CD4-positive, alpha-beta T cell treated with Interleukin-6 at 100 ng/mL for 8 hours (primary cell): ENCODE measurements around the gene GPR137.

Experiments
- DNase-seq: peaks from one replicate; pipeline ENCODE4 v3.0.0-alpha.2; 2020; ENCODE audit warnings: mixed read lengths, low spot score

The GPR137 gene

DNA sequence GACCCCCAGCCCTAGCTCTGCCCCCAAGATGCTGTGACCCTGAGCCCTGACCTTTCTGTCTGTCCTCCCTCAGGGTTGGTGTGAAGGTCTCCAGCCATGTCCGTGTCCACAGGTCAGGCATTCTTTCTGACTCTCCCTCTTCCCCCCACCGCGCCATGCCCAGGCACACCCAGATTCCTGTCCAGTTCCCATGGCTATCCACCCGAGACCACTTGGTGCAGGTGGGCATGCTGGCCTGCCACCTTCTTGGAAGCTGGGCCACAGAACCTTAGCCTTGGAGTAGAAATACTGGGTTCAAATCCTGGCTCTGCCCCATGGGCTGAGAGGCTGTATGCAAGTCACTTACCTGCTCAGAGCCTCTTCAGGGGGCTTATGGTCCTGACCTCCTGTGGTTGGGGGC, 36.6 kb upstream of the GPR137 start:
- DNase-seq = no peak

DNA sequence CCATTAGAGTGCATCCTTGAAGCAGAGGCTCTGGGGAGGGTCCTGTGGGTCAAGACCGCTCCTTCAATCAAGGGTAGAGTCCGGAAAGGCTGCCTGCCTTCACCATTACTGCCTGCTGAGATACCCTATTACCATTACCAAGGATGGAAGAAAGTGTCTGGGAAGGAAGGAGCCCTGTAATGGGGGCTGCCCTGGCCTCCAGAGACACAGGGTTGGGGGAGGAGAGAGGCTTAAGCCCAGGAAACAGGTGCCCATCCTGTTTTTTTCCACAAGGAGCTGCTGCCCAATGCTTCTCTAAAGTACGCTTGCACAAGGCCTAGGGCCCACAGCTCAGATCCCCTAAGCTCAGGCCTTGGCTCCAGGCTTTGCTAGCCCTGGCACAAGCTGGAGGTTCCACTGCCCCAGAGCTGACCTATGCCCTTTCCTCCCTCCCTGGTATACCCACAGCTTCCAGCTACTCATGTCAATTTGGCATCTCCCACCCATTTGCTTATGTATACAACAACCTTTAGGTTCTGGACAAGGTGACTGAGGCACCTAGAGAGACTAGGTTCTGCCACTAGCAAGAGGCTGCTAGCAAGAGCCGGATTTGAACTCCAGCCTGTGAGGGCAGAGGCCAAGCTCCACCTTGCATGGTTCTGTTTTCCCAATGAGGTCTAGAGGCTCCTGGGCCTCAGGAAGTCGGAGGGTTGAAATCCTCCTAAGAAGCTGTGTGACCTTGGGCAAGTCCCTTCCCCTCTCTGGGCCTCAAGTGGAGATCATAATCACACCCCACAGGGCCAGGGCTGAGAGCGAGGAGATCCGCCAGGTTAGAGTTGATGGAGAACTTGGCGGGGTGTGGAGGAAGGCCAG, 35.9 kb upstream of the GPR137 start:
- DNase-seq = no peak

DNA sequence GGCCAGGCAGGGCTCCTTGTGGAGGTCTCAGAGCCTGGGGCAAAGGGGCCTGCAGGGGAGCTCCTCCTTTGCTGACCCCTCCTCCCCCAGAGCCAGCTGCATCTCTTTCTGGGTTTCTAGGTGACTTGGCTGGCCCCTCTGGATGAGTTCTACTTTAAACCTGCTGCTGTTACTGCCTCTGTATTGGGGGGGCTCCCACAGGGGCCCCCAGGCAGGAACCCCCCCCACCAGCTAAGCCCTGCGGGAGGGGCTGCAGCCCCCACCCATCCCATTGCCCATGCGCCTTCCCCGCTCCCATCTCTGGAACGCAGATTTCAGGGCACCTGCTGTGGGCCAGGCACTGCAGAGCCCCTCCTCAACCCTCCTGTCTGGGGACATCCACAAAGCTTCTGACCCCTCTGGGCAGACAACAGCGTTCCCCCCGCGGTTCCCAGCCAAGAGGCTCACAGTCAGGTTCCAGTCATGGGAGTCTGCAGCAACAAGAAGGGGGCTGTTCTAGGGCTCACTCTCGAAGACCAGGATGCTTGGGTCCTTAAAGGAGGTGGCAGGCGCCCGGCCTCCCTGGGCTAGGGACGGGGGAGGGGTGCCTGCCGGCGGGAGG, 35.1 kb upstream of the GPR137 start:
- no peak for DNase-seq

DNA sequence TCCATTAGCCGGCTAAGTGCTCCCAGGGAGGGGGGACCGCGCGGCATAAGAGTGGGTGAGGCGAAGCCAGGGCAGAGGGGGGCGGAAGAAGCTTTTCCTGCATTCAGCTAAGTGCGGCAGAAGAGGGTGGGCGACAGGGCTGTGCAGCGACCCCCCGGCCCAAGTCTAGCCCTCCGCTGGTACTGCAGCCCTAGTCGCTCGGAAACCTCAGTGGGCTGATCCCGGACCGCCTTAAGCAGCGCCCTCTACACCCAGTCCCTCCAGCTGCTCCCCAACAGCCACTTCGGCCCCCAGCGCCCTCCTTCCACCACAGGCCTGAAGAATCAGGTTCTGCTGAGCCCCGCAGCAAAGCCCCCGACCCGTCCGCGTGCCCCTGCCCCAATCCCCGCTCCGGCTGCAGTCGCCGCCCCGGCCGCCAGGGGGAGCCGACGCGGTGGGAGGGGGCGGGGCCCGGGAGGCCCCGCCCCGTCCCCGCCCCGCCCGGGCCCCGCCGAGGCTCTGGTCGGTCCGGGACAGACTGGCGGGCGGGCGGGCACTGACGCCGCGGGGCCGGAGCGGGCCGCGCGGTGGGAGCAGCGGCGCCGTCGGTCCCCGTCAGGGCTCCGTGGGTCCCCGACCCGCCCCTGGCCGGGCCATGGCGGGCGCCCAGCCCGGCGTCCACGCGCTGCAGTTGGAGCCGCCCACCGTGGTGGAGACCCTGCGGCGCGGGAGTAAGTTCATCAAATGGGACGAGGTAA, 34.5 kb upstream of the GPR137 start, which contains the start of gene PLCB3:
Gene PLCB3, plus strand, starts transcription at position 515 of the 737 bp plus-strand sequence. Its CDS starts 120 bp downstream, at position 635.
- peak; percentile 48 for DNase-seq

DNA sequence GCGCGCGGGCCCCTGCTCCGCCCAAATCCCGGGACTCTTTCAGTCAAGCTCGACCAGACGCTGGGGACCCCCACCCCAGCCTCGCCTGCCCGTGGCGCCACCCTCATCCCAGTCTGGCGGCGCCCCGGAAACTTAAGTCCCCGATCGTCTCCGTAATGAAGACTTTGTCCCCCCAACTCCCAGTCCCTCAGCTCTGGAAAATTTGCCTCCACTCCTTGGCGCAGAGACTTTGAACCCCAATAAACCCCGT, 34.0 kb upstream of the GPR137 start:
- DNase-seq = no peak

DNA sequence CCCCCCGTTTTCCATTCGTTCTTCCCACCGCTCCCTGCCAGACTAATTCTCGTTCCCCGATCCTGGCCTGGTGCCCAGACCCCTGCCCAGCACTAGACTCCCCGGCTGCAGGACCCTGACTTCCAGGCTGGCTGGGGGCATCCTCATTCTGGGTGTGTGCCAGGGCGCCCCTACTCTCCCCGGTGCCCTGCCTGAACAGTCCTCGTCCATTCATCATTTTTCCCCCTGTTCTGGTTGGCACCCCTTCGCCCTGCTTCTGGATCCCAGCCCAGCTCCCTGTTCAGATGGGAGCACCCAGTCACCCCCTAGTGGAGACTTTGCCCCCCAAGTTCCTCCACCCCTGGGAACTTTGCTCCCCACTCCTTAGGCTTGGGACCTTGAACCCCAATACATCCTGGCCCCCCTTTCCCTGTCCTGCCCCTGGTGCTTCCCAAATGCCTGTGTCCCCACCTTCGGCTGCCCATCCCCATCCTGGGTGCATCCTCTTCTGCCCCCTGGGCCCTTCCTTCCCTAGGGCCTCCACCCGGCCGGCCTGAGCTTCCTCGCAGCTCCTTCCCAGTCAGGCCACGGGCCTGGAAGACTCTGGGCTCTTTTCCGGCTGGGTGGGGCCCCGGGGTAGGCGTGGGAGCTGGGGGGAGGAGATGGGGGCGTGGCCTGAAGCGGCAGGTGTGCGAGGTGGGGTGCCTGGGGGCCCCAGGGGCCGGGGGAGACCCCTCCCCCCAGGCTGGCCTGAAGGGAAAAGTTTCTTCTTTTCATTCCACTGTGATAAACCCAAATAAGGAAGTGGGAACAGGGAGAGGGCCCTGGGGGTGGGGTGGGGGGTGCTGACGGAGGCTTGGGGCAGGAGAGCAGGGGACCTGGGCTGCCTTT, 33.4 kb upstream of the GPR137 start:
- no peak for DNase-seq

DNA sequence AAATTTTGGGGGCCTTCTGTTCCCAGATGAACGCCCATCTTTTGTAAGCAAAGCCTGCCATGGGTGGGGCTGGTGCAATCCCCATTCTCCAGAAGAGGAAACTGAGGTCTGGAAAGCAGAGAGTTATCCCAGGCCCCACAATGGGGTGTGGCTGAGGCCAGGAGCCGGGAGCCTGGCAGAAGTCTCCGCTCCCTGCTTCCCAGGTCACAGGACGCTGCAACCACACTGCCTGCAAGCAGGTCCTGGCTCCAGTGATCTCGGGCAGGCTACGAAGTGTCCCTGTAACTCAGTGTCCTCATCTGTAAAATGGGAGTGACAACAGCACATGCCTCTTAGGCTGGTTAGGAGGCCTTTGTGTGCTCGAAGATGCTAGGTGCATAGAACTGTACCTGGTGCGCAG, 32.6 kb upstream of the GPR137 start:
- DNase-seq = no peak

DNA sequence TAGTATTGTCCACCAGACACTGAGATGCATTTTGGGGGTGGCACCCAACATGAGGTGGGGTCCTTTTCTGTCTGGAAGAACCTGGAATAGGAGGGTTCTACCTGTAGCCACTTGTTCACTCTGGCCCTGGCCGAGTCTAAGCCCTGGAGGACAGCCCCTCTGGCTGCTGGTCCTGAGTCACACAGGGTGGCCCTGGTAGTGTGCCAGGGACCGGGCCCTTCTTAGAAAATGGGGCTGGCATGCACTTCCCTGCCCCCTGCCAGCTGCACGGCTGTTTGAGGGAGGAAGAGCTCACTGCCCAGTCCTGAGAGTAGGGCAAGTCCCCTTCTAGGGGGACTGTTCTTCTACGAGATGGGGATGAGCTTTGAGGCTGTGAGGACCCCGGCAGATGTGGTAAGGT, 32.2 kb upstream of the GPR137 start:
- no peak for DNase-seq

DNA sequence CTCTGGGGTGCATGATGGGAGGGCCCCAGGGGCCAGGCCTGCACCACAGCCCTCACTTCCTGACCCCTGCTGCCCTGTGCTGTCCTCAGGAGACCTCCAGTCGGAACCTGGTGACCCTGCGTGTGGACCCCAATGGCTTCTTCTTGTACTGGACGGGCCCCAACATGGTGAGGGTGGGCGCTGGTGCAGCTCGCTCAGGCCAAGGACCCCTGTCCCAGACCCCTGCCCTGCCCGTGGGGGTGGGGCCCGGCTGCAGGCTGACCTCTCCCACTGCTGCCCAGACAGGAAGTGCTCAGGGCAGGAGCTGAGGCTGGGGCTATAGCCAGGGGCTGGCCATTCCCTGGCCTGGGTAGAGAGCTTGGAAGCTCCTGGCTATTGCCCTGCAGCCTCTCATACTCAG, 31.3 kb upstream of the GPR137 start:
- no peak for DNase-seq

DNA sequence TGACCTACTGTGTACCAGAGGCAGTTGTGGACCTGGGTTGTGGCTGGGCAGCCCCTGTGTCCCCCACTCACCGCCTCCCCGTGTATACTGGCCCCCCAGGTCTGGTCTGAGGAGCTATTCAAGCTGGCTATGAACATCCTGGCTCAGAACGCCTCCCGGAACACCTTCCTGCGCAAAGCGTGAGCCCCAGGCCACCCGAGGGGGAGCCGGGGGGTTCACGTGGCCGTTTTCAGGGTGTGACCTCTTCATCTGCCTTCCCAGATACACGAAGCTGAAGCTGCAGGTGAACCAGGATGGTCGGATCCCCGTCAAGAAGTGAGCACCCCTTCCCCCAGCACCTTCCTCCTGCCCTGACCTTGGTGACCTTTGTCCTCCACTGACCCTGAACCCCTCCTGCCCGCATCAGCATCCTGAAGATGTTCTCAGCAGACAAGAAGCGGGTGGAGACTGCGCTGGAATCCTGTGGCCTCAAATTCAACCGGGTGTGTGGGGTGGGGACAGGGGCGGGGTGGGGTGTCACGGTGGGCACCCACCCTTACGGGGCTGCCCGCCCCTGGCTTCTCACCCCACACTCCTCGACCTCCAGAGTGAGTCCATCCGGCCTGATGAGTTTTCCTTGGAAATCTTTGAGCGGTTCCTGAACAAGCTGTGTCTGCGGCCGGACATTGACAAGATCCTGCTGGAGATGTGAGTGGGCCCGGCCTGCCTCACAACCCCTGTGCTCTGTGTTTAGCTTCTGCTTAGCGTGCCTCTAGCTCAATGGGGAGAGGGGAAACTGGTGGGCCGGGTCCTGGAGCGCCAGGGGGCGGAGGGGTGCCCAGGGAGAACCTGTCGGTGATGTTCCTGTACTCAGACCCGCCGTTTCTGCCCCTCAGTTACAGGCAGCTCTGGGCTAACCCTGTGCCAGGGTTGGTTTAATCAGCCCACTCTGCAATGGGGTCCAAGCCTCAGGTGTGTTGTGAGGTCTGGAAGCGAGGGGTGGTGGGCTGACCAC, 30.2 kb upstream of the GPR137 start:
- no peak for DNase-seq

DNA sequence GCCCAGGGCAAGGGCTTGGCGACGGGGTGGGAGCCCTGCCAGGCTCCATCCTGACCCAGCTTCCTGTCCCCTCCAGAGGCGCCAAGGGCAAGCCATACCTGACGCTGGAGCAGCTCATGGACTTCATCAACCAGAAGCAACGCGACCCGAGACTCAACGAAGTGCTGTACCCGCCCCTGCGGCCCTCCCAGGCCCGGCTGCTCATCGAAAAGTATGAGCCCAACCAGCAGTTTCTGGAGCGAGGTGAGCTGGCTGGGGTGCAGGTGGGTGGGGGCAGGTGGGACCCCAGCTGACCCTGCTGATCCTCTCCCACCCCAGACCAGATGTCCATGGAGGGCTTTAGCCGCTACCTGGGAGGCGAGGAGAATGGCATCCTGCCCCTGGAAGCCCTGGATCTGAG, 29.3 kb upstream of the GPR137 start:
- no peak for DNase-seq

DNA sequence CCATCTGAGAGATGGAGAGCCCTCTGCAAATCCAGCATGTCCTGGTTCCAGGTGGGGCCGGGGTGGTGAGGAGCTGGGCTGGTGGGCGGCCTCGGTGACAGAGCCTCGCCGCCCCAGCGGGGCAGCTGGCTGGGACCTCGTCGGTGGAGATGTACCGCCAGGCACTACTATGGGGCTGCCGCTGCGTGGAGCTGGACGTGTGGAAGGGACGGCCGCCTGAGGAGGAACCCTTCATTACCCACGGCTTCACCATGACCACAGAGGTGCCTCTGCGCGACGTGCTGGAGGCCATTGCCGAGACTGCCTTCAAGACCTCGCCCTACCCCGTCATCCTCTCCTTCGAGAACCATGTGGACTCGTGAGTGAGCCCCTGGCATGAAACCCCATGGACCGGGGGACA, 27.3 kb upstream of the GPR137 start:
- no peak for DNase-seq

DNA sequence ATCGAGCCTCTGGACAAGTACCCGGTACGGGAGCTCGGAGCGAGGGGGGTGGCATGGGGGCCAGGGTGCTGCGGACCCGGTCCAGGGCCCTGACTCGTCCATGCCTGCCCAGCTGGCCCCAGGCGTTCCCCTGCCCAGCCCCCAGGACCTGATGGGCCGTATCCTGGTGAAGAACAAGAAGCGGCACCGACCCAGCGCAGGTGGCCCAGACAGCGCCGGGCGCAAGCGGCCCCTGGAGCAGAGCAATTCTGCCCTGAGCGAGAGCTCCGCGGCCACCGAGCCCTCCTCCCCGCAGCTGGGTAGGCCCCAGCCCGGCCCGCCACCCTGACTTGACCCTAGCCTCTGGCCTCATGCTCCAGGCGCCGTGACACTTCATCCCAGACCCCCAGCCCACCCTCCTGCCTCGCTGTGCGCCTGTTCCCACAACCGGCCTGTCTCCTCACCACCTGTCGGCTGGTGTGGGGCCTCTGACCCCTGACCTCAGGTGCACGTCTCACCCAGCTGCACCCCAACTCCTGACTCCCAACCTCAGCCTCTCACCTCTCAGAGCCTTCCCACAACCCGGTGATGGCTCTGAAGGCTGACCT, 26.6 kb upstream of the GPR137 start:
- no peak for DNase-seq

DNA sequence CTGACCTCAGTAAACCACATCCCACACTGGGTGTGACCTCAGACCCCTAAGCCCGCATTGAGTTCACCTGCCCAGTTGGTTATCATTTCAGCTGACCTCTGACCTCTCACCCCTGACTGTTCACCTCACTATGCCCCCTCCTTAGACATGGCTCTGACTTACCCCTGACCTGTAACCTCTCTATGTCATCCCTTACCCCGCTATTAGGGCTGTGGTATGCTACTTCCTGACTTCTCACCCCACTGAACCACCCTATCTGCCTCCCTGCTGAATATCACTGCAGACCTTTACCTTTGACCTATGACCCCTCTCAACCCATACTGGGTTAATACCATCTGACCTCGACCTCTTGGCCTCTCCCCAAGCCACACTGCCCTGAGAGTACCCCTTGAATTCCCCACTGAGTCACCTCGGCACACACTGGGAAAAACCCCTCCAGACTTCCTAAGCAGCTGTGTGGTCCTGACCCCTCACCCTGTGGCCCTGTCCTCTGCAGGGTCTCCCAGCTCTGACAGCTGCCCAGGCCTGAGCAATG, 26.0 kb upstream of the GPR137 start:
- DNase-seq = no peak

DNA sequence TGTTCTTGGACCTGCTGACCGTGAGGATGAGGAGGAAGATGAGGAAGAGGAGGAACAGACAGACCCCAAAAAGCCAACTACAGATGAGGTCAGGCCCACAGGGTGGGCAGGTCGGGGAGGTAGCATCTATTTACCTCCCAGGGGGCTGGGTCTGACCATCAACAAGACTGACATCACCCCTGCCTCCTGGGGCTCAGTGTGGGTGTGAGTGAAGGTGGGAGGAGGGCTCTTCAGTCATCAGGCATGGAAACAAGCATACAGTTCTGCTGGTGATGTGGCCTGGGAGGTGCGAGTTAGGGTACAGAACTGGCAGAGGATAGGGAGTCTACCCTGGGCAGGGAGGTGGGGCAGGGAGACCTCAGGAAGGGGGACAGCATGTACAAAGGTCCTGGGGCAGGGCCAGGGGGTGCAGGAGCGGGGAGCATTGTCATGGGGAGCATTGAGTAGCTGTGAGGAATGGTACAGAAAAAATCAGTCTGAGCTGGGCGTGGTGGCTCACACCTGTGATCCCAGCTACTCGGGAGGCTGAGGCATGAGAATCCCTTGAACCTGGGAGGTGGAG, 25.4 kb upstream of the GPR137 start:
- no peak for DNase-seq

DNA sequence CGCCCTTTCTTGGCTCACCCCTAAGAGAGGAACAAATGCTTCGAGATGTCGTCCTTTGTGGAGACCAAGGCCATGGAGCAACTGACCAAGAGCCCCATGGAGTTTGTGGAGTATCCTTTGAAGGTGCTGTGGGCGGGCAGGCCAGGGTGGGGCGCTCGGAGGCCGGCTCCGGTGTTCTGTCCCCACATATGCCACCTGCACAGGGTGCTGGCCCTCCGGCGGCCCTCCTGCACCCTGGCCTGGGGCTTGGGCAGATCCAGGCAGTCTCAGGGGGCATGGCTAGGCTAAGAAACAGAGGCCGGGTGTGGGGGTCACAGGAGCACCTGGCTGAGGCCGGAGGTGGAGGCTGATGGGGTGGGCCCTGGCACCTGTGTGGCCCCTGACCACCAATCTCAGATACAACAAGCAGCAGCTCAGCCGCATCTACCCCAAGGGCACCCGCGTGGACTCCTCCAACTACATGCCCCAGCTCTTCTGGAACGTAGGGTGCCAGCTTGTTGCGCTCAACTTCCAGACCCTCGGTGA, 24.0 kb upstream of the GPR137 start:
- no peak for DNase-seq

DNA sequence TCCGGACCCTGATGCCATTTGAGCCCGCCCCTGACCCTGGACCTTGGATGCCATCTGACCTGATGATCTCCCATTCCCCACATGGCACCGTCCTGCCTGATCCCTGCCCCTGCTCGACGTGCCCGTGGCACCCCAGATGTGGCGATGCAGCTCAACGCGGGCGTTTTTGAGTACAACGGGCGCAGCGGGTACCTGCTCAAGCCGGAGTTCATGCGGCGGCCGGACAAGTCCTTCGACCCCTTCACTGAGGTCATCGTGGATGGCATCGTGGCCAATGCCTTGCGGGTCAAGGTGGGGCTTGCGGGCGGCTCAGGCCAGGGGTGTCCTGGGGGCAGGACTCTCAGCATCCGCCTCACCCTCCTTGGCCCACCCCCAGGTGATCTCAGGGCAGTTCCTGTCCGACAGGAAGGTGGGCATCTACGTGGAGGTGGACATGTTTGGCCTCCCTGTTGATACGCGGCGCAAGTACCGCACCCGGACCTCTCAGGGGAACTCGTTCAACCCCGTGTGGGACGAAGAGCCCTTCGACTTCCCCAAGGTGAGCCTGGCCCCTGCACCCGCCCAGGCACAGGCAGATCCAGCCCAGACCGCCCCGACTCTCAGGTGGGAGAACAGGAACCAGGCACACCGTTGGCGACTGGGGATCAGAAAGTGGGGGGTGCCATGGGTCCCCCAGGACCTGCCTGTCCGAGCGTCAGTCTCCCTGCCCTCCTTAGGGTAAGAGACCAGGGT, 23.2 kb upstream of the GPR137 start:
- no peak for DNase-seq

DNA sequence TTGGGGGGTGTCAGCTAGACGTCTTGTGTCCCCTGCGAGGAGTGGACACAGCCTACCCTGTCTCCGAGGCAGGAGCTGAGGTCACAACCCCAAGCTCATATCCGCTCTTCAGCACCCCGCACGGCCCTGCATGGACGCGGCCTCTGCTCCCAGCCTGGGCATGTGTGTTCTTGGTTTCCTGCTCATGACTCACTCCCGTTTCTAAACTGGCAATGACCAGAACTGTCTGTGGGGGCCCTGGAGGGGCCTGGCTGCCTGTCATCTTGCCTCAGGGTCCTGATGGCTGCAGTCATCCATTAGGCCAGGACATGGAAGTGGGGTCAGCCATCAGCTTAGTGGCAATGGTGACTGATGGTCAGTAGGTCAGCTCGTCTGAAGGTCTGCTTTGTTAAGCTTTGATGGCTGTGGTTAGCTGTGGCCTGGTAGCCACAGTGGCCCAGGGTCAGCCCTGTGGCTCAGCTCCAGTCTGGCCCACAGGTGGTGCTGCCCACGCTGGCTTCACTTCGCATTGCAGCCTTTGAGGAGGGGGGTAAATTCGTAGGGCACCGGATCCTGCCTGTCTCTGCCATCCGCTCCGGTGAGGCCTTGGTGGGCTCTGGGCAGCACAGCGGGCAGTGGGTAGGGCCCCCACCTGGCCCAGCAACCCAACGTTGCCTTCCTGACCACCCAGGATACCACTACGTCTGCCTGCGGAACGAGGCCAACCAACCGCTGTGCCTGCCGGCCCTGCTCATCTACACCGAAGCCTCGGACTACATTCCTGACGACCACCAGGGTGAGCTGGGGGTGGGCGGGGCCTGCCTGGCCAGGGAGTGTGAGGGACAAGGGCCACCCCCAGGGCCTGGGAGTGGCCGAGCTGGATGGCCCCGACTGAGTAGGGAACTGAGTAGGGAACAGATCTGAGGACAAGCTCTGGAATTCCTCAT, 22.4 kb upstream of the GPR137 start:
- DNase-seq = no peak
